A375 (cell line): ENCODE data around the gene CLEC9A. TPM values are rescaled to one million over a fixed set of nuclear protein-coding genes. Genes with fewer than 3 reads are reported as not detected.

Source experiments
- total RNA-seq: library from RNA; depleted of rRNA; stranded (reverse); fragments of >200 nt; shearing (Covaris generic); gene quantifications from 2 replicates; pipeline ENCODE4 v1.2.3, GENCODE V29; 2014; rRNA removed

The CLEC9A gene
- total RNA-seq = not detected in 2 replicates

GRCh38 chr12:10030446-10030845, at the start of gene CLEC9A:
TSS of gene CLEC9A (plus strand) at chr12:10030682. CDS start at chr12:10052688, 22,006 bp downstream.

GRCh38 chr12:9999016-9999415, 31.5 kb upstream of the CLEC9A start, which contains the start of gene CLEC1B:
TSS of gene CLEC1B (minus strand) at chr12:9999121. CDS start at chr12:9999100, 21 bp downstream.

GRCh38 chr12:10098791-10099190, 68.3 kb downstream of the CLEC9A start, which contains the start of gene CLEC1A:
TSS of gene CLEC1A (minus strand) at chr12:10098985. CDS start at chr12:10098922, 63 bp downstream.

Other genes starting within 250 kb of the CLEC9A start
- not detected in 2 replicates for gene KLRF1, start 203.2 kb upstream of the CLEC9A start, total RNA-seq
- gene CLEC2B, start 161.3 kb upstream of the CLEC9A start, total RNA-seq = 15.3 and 18.1 TPM in 2 replicates
- not detected in 2 replicates for gene KLRF2, start 149.2 kb upstream of the CLEC9A start, total RNA-seq
- not detected in 2 replicates for gene CLEC2A, start 98.3 kb upstream of the CLEC9A start, total RNA-seq
- not detected in 2 replicates for gene CLEC12A, start 59.3 kb upstream of the CLEC9A start, total RNA-seq
- not detected in 2 replicates for gene CLEC1B, start 31.6 kb upstream of the CLEC9A start, total RNA-seq
- not detected in 2 replicates for gene CLEC12B, start 20.1 kb upstream of the CLEC9A start, total RNA-seq
- gene CLEC1A, start 68.3 kb downstream of the CLEC9A start, total RNA-seq = not detected in 2 replicates
- not detected in 2 replicates for gene CLEC7A, start 99.5 kb downstream of the CLEC9A start, total RNA-seq
- not detected in 2 replicates for gene OLR1, start 141.4 kb downstream of the CLEC9A start, total RNA-seq
- 0.04 and 0.08 TPM in 2 replicates for gene TMEM52B, start 148.3 kb downstream of the CLEC9A start, total RNA-seq
- 22.8 and 32.0 TPM in 2 replicates for gene GABARAPL1, start 182.2 kb downstream of the CLEC9A start, total RNA-seq